GM12872 (cell line): ENCODE results near the gene BAAT.

Experiments
- TF ChIP-seq, protein P1 (sequence below): IDR thresholded peaks from 3 replicates; pipeline ENCODE4 v1.5.1; 2011; ENCODE audit warnings: low read depth, mild to moderate bottlenecking, low read length, moderate library complexity; ENCODE audit not compliant: insufficient read depth

BAAT gene

DNA sequence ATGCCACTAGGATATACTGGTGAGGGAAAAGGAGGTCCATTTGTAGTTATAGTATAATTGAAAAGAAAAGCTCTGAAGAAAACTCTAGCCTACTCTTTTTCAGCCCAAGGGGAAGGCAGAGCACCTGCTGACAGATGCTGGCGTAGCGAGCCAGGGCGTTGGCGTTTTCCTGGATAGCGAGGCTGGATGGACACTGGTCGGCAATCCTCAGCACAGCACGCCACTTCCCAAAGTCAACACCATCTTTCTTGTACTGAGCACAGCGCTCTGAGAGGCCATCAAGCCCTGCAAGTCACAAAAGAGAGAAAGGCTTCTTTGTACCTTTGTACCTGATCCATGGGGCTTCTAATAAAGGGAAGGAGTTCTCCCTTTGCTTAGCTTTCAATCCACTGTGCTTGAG is 42.6 kb upstream of the BAAT start:
- TF ChIP-seq, protein P1, sequence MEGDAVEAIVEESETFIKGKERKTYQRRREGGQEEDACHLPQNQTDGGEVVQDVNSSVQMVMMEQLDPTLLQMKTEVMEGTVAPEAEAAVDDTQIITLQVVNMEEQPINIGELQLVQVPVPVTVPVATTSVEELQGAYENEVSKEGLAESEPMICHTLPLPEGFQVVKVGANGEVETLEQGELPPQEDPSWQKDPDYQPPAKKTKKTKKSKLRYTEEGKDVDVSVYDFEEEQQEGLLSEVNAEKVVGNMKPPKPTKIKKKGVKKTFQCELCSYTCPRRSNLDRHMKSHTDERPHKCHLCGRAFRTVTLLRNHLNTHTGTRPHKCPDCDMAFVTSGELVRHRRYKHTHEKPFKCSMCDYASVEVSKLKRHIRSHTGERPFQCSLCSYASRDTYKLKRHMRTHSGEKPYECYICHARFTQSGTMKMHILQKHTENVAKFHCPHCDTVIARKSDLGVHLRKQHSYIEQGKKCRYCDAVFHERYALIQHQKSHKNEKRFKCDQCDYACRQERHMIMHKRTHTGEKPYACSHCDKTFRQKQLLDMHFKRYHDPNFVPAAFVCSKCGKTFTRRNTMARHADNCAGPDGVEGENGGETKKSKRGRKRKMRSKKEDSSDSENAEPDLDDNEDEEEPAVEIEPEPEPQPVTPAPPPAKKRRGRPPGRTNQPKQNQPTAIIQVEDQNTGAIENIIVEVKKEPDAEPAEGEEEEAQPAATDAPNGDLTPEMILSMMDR = no peak

DNA sequence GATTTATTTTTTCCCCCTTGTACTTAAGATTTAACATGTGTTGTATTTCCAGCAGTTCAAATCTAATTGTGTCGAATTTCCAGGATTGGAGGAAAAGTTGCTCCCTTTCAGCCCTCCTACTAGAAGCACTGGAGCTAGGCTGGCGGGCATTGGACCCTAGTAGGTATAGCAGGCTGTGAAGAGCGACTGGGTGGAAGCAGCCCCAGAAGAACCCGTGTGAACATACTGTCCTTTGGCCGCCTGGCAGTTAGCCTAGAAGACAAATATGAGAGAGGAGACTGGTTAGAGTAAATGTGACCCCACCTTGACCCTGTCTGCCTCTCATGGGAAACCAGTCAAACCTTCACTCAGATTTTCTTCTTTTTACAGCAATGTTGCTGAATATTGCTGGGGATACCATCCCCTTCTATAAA is 36.9 kb upstream of the BAAT start:
- TF ChIP-seq, protein P1 = no peak

DNA sequence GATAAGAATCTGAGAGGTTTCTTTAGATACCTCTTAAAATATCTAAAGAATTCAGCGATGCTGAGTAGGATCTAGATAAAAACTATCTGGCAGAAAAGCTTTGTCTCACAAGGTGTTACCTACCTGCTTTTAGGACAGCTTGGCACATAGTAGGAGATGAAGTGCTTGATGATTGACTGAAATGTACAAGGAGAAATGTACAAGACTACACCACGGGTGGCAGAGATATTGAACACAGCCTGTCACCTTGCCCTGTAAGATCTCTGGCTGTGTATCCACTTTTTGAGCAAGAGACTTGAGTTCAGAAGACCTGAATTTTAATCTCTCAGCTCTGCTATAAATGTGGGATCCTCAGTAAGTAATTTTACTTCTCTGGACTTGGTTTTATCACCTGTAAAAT is 35.1 kb upstream of the BAAT start:
- TF ChIP-seq, protein P1 = no peak

DNA sequence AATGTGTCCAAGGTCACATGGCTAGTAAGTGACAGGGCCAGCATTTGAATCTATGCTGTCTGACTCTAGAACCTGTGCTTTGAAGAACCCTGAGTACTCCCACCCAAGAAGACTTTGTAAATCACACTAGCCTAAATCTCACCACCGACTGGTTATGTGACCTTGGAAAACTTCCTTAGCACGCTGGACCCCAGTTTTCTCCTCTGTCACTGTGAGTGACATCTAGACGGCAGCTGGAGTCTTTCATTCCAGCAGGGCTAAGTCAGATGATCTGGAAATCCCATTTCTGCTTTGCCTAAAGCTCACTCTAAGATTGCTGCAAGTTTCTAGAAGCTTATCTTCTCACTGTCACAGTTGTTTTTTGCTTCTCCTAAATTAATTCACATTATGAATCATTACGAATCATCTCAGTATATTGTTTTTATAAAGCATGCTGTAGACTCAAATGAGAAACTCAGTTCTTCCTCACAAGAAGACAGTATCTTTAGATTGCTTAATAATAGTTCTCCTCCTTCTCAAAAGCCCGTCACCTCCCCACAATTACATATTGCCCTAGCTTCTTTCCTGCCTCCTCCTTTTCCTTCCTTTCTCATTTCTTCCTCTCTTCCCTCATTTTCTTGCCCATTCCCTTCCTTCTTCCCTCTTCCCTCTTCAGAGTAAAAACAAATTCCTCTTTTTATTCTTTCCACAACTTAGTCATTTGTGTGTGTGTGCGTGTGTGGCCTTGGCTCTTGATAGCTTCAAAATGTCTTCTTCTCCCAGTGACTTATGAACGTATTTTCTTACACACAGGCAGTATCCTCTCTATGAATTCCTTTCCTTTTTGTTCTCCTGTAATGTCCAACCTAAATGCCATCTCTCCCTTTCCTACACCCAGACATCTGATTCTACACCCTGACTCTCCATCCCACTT is 34.0 kb upstream of the BAAT start:
- TF ChIP-seq, protein P1 = no peak

DNA sequence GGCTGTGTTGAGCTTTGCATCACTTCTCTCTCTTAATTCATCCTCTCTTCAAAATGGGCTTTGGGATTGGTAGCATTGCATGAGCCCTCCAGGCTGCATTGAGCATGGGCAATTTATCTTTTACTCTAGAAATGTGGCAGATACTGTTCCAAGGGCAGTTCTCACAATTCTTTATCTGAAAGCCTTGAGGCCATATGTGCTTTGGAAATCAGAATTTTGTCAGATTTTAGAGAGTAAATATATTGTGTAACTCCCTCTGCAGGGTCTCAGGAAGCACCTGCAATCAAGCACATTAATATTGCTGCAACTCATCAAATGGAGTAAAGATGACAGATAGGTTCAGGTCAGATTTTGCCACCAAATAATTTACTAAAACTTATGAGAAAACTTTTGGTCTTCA is 33.2 kb upstream of the BAAT start:
- TF ChIP-seq, protein P1 = no peak

DNA sequence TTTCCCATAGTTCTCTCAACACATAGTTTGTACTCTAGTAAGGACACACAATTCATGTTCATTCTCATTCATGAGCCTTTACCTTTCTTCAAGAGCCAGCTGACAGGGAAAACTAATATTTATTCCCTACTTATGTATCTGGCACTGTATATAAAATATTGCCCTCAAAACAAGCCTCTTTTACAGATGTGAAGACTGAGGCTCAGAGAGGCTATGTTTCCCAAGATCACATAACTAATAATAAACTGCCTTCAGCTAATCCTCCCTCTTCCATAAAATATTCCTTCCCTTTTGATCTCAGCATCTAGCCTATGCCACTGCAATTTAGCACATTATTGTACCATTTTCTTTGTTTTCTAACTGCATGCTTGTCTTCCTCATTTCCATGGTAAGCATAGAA is 32.6 kb upstream of the BAAT start:
- TF ChIP-seq, protein P1 = no peak

DNA sequence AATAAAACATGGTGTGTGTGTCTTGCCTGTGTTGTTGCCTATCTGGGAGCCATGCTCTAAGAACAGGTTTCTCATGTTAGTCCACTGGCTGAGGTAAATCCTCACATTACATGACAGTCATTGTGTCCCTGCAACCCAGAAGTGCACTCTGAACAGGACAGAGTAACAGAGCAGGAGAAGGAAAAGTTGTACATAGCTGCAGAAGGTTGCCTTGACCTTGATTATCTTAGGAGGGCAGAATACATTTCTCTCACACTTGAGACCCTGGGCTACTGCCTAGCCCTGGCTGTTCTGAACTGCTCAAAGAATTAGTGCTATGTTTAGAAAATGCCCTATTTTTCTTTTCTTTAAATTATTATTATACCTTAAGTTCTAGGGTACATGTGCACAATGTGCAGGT is 30.8 kb upstream of the BAAT start:
- TF ChIP-seq, protein P1 = no peak
